HG03139 (cell line): ENCODE results near the gene SPATC1L.
"Not testable (repeated sequence)": the region's sequence is repeated elsewhere in the genome, so short reads cannot be mapped to it uniquely, and the experiment has no call there.

Source experiments
- ATAC-seq: cut with Tn5 transposase; IDR thresholded peaks from one replicate; pipeline ENCODE4 v1.9.1; 2021; ENCODE audit not compliant: unreplicated experiment

Gene SPATC1L

DNA sequence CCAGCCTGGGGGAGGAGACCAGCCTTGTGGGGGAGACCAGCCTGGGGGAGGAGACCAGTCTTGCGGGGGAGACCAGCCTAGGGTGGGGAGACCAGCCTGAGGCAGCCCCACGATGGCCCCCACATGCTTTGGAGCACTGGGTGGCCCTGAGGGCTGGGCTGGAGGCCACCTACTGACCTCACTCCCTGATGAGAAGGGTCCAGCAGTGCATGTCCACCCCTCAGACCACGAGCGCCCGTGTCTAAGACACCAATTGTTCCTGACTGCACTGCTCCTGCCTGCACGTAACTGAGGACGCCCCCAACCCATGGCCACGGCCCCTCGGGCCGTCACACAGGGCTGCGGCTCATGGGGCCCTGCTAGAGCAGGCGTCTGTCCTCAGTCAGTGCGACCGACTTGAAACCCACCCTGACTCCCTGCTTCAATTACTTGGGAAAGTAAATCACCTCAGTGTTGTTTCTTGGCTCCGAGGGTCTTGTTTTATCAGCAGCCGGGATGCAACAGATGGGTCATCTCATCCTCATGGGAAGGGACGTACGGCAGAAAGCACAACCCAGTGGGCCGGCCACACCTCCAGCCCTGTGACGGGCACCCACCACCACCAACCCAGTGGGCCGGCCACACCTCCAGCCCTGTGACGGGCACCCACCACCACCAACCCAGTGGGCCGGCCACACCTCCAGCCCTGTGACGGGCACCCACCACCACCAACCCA lies at the start of gene SPATC1L:
Gene SPATC1L, minus strand, starts transcription at position 550 of the 715 bp plus-strand sequence. CDS start 1,643 bp downstream, outside the sequence.
- peak; percentile 45 for ATAC-seq

DNA sequence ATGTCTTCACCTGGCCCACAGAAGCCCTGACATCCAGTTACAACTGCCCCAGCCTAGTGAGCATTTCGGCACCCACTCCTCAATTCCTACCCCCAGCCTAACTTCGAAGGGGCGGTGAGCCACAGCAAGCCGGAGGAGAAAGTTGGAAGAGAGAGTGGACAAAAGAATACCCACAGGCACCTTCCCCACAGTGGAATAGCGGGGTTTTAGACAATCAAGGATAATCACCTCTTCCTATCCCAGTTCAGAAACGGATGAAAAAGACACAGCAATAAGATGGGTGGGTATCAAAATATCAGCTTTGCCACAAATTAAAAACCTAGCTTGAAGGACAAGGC lies 45.6 kb upstream of the SPATC1L start:
- ATAC-seq, result no peak

DNA sequence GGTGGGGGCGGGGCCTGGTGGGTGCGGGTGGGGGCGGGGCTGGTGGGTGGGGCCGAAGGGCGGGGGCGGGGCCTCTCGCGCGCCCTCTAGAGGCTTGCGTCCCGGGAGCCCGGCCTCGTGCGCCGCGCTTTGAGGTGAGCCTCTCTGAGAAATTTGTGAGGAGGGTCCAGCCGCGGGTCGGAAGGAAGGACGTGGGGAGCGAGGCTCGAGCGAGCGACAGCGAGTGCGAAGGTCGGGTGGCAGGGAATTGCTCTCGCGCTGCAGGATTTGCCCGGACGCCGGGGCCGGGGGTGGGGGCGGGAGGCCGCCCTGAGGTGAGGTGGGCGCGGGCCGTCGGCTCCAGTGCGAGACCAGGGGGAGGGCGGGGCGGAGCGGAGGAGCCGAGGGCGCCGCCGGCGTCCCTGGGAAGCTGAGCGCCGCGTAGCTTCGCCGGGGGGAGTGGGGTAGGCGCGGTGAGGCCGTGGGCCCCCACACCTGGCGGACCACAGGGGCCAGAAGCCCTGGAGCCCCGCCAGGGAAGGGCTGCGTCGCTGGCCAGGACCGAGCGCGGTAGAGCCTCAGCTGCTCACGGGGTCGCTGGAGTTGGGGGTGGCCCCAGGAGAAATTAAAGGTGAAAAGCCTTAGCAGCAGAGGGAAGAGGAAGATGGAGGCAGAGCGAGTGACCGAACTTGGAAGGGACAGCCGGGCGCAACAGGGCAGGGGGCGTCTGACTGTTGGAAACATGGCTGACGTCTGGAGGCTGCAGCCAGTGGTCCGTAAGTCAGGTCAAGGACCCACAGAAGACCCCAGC lies 45.1 kb upstream of the SPATC1L start:
- ATAC-seq, result peak; percentile 18

DNA sequence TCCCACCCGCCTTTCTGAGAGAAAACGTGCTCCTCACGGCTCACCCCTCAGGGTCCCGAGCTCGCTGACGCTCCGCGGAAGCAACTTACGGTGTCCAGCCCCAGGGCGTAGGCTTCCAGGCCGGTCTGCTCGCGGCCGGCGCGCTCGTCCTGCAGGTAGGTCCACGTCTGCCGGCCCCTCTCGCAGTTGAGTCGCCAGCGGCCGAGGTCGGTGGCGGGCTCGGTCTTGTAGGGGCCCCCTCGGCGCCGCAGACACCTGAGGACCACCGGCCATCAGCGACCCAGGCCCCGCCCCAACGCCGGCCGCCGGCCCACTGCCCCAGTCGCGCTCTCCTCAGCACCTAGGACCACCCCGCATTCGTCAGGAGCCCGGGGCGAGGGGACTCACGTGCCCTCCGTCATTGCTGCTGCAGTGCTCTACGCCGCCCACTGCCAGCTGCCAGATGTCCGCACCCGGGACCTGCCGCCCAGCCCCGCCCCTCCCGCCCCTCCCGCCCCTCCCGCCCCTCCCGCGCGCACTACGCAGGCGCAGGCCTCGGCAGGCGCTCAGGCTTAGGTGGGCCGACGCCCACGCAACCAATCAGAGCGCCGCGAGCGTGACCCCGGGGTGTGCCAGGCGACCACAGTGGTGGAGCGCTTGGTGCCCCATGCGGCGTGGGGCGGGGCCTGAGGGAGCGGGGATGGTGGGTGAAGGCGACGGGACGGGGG lies 44.2 kb upstream of the SPATC1L start, which contains the start of gene LSS:
Gene LSS, minus strand, starts transcription at position 430 of the 707 bp plus-strand sequence. Its CDS starts 29 bp downstream, at position 401.
- ATAC-seq, result peak; percentile 81

DNA sequence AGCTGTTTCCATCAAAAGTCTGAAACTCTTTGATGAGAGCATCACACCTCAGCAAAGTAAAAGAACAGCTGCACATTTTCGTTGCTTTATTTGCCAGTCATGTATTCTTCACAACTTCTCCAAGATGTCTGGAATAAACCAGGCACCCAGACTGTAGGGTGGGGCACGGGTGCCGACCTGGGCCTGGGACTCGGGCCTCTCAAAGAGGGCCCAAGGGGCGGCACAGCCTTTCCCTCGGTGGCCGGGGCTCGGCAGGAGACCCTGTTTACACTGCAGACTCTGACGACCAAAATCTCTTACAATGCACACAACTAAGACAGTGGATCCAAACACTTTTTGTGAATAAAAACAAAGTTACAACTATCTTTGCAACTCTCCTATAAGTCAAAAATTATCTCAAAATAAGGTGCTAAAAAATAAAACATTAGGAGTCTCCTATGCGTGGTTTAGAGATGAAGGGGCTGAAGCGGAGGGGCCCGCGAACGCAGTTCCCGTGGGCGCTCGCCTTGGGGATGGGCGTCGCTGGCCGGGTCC lies 43.6 kb upstream of the SPATC1L start:
- ATAC-seq, result no peak

DNA sequence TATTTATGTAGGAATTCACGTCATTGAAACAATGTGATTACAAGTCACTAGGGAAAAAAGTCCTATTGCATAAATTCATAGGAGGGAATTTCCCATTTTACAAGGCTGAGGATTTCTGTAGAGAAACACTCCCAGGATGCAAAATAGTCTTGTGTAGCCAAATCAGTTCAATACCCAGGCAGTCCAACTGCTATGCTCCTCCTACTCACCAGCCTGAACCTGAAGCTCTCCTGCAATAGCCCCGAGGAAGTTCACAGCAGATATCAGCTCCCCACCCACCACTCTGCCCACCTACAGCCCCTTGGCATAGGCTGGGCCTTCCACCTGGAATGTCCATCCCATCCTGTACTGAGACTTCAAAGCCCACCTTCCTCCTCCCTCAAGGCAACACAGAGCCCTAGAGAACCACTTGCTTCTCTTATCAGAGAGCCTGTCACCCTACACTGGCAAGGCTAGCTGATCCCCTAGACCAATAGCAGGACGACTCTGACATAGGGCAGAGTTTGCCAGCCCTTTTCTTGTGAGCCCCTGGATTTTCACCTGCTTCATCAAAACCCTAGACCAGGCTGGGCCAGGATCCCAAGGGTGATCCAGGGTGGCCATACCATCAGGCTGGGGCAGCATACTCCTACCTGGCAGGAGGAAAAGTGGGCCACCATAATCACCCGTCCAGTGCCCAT lies 42.8 kb upstream of the SPATC1L start:
- no peak for ATAC-seq

DNA sequence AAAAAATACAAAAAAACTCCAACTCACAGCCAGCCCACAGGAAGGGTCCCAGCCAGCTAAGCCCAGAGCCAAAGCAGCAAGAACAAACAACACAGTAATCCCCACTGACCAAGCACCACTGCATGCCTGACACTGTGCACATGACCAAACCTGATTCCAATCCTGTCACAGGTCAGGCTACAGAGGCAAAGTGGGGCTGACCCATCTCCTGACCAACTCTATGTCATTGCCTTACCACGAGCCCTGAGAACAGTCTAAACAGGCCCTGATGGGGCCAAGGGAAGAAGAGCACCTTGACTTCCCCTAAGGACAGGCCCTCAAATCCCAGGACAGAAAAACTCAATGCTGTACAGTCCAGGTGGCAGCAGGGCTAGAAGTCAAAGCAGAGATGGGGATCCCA lies 41.9 kb upstream of the SPATC1L start:
- no peak for ATAC-seq

DNA sequence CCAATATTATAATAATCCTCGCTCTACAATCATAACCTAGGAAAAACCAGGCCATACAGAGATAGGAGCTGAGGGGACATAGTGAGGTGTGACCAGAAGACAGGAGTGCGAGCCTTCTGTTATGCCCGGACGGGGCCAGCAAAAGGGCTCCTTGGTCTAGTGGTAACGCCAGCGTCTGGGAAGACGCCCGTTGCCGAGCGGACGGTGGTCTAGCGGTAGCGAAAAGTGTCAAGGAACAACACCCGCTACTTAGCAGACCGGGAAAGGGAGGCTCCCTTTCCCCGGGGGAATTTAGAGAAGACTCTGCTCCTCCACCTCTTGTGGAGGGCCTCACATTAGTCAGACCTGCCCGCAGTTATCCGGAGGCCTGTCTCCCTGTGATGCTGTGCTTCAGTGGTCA lies 39.4 kb upstream of the SPATC1L start:
- ATAC-seq, result not testable (repeated sequence)

DNA sequence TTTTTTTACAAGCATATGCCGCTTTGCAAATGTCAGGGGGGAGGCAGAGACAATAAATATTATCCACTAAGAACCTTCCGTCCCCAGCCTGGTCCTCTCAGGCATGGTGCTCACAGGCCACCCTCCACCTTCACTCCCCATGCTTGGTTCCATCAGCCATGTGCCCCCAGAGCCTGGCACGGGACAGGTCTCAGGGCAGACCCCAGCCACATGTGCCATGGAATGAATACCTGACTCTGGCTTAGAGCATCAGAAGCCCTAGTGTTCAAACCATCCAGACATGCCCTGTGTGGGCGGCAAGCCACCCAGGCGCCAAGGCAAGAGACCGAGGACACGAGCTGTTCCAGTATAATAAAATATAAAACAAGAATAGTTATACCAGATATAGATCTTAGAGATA lies 39.0 kb upstream of the SPATC1L start:
- ATAC-seq, result no peak

DNA sequence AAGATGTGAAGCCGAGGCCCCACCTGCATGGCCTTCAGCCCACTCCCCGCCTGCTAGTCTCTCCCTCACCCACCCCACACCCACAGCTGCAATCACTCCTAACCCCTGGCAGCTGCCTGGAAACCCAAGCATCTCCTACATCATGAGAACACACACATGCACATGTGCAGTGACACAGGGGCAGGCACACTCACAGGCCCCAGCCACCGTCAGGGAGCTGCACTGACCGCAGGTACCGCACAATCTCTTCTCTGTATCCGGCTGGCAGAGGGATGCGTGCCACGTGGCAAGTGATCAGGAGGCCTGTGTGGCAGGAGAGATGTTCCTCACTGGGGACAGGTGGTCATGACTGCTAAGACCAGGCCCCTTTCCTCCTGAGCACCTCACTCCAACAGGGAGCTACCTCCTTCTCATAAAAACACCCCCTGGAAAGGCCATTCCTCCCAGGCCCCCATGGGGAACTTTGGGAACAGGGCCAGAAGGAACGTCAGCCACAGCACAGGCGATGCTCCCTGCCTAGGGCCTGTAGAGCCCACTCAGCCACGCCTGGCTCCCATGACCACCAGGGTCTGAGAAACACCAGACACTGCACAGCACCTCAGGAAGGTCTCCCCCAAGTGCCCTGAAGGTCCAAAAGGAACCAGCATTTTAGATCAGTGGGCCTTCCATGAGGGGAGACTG lies 38.3 kb upstream of the SPATC1L start:
- ATAC-seq, result no peak

DNA sequence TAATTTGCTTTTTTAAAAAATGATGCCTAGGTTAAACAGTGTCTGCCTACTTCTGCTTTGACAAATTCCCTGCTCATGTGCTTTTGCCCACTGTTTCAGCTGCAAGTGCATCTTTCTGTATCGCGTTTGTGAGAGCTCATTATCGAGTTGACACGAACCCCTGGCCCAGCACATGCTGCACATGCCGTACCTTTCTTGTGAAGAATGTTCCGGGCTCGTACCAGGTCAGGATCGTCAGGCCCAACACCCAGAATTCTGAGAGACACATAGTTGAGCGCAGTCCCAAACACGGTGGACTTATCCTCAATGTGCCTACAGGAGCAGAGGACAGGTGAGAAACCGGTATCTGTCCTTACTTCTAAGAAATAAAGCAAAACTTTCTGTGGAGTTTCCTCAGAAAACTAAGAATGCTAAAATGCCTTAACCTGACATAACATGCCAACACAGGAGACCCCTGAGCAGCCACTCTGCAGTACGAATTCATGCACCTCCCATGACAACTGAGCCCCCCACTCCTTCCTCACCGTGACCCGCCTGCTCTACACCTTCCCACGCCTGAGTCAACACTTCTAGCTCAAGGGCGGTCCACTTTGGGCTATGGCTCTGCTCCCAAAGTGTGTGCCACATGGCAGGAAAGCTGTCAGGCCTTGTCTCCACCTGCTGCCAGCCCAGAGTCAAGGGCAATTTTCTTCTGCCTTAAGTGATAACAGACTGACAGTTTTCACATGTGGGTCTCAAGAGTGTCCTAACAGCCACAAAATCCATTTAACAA lies 37.6 kb upstream of the SPATC1L start:
- no peak for ATAC-seq

DNA sequence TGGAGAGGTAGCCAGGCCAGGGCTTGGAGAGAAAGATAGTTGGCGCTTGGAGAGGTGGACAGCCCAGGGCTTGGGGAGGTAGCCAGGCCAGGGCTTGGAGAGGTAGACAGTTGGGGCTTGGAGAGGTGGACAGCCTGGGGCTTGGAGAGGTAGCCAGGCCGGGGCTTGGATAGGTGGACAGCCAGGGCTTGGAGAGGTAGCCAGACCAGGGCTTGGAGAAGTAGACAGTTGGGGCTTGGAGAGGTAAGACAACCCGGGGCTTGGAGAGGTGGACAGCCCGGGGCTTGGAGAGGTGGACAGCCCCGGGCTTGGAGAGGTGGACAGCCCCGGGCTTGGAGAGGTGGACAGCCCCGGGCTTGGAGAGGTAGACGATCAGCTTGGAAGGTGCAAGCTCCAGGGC lies 36.6 kb upstream of the SPATC1L start:
- no peak for ATAC-seq

DNA sequence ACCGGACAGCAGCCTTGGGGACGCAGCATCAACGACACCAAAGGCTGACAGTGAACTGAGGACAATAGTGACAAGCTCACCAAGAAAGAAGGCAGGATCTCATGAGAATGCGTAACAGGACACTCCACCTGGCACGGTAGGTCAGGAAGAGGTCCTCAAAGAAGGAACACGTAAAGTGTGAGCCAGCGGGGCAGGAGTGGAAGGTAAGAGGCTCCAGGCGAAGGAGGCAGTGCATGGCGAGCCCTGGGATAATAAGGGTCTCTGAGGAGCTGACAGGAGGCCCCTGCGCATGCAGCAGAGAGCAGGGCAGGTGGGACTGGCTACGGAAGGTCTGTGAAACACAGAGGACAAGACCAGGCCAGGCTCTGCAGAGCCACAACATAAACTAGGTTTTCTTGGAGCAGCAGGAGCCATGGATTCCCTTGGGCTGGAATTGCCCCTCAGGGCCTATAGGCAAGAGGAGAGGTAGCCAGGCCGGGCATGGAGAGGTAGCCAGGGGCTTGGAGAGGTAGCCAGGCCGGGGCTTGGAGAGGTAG lies 36.1 kb upstream of the SPATC1L start:
- no peak for ATAC-seq

DNA sequence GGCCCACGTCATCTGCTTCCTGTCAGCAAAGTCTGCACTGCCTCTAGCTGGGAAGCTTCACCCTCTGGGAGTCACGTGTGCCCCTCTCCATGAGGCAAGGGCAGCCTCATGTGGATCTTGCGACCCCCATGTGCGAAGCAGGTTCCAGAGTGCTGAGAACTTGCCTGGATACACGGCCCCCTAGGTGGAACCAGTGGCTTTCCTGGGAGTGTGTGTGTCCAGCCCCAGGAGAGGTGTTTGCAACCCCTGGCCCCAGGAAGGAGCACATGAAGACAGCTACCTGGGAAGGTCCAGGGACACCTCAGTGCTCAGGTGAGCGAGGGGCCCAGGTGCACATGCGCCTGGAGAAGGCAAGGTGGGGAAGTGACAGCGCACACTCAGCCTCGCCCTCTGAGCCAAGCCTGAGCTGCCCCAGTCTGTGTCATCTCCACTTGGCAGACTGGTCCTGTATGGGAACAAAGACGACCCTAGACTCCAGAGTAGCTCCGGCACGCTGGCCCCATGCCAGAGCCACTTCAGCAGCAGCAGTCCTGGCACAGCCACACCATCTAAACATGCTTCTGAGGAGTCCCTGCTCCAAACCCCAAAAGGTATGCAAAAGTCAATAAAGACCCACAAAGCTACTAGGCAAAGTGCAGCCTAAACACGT lies 35.5 kb upstream of the SPATC1L start:
- ATAC-seq, result no peak

DNA sequence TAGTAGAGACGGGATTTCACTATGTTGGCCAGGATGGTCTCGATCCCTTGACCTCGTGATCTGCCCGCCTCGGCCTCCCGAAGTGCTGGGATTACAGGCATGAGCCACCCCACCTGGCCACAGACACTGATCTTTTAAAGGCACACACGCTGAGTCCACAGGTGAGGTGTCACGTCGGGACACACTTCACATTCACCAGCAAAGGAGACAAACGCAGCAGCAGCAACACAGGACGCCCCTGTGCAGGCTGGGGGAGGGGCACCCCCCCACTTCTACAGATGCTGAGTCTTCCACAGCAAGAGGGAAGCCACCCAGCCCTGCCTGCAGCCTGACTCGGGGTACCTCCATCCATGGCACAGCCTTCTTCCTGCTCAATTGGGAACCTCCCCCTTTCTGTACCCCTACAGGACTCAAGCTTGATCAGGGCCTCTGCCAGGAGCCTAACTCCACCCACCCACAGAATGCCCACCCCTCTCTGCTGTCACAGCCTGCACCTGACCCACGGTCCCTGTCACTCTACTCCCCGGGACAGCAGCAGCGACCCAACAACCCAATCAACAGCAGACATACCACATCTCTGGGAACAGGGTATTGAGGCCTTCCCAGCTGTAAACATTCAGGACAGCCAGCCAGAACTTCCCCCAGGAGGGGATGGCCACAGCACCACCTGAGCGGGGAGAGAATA lies 34.8 kb upstream of the SPATC1L start:
- ATAC-seq, result no peak

DNA sequence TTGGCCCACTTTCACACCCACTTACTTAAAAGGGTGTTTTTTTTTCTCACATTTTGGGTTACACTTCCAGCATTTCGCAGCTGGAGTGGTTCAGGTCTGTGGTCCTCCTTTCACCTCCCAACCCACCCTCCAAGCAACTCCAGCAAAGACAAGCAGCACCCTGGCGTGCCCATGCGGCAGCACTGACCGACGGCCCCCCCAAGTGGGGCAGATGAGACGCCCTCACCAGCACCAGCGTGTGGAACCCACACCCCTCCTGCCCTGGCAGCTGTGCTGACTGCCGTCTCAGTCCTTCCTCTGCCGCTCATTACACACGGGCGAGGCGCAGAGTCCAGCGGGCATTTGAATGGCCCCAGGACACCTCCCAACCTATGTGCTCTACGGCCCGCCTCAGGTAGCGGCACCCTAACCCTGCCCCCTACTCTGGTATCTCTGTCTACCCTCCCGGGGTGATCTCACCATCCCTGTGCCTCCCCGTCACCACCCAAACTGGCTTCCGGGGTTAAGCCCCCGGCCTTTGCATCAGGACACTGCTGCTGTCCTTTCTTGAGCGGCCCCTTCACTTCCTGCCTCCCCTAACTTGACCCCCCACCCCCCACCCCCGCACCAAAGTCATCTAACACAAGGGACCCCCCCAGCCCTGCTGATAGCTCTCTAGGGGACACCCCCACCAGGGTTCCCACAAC lies 33.4 kb upstream of the SPATC1L start:
- ATAC-seq, result no peak

DNA sequence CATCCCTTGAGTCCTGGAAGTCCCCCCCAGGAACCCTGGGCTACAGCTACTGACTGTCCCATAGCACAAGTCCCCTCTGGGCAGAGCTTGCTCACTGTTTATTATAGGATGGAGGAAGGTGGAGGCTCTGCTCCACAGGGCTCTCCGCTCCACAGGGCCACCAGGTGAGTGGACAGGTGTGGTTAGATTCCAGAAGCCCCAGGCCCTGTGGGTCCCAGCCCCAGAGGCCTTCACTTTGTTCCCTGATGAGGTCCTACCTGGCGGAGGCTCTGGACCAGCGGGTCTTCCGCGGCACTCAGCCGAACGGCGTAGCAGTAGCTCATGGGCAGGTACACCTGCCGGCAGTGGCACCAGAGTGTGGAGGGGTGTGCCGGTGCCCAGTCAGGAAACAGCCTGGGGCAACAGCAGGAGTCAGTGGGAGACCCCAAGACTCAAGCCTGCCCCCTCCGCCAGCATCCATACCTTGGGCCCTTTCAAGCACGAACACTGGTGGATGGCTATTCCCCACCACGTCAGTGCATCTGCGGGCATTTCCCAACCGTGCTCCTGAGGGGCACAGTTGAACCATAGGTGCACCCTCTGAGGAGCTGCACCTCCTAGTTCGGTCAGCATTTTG lies 32.0 kb upstream of the SPATC1L start:
- ATAC-seq, result no peak
